K562 (cell line): Measurements from ENCODE around the gene SKOR1. TPM values are rescaled to one million over a fixed set of nuclear protein-coding genes. Genes with fewer than 3 reads are reported as not detected.
A peak's percentile ranks its signal among the peaks of the same experiment; 100 is the strongest.

ENCODE experiments used
- ELF2 ChIP-seq: fragments of 250-450 bp; sonication (Bioruptor Pico); IDR thresholded peaks from 2 replicates; pipeline ENCODE4 v1.5.0; 2021; ENCODE audit warnings: mild to moderate bottlenecking
- FOXM1 ChIP-seq, 2 experiments: fragments of 450-650 bp in 1 of 2; sonication (generic) in 1 of 2; formaldehyde crosslinking in 1 of 2; IDR thresholded peaks; 2 replicates each; pipeline versions ENCODE4 v1.6.1 to v1.9.0; 2017 to 2022; ENCODE audit warnings: low read depth in 2 of 2, mild to moderate bottlenecking in 2 of 2, missing genetic modification reagents in 1 of 2, moderate library complexity in 1 of 2
- GABPB2 ChIP-seq: fragments of 250-450 bp; sonication (Bioruptor Pico); conservative IDR thresholded peaks from 2 replicates; pipeline ENCODE4 v1.5.1; 2021; ENCODE audit warnings: mild to moderate bottlenecking
- GATAD2A ChIP-seq: fragments of 450-650 bp; IDR thresholded peaks from 2 replicates; pipeline ENCODE4 v1.6.1; 2017
- HOXB6 ChIP-seq: fragments of 250-450 bp; sonication (Bioruptor Pico); IDR thresholded peaks from 2 replicates; pipeline ENCODE4 v1.5.1; 2022; ENCODE audit warnings: mild to moderate bottlenecking, borderline replicate concordance
- KDM1A ChIP-seq, 2 experiments: fragments of 450-650 bp; IDR thresholded peaks; 2 replicates each; pipeline ENCODE4 v1.6.1; 2016; ENCODE audit warnings: mild to moderate bottlenecking in 2 of 2
- KLF10 ChIP-seq: fragments of 250-450 bp; sonication (Bioruptor Pico); IDR thresholded peaks from 2 replicates; pipeline ENCODE4 v1.6.1; 2021; ENCODE audit warnings: matching md5 sums
- NCOA1 ChIP-seq: fragments of 450-650 bp; IDR thresholded peaks from 2 replicates; pipeline ENCODE4 v1.6.1; 2016; ENCODE audit warnings: low read depth
- POLR2B ChIP-seq: fragments of 450-650 bp; IDR thresholded peaks from 2 replicates; pipeline ENCODE4 v1.6.1; 2018; ENCODE audit warnings: low read depth; ENCODE audit not compliant: partially characterized antibody
- SAP30 ChIP-seq: fragments of 200-600 bp; sonication (generic); IDR thresholded peaks from 2 replicates; pipeline ENCODE4 v1.6.1; 2012; ENCODE audit warnings: borderline replicate concordance, low read depth, mild to moderate bottlenecking, moderate library complexity, low read length, control low read depth, inconsistent platforms; ENCODE audit not compliant: insufficient read depth, poor library complexity, severe bottlenecking
- SRSF3 ChIP-seq: fragments of 200-400 bp; formaldehyde crosslinking; IDR thresholded peaks from 2 replicates; pipeline ENCODE4 v1.6.1; 2016; ENCODE audit warnings: mild to moderate bottlenecking, low read length, moderate library complexity; ENCODE audit not compliant: insufficient read depth
- ZNF165 ChIP-seq: fragments of 250-450 bp; sonication (Bioruptor Pico); IDR thresholded peaks from 2 replicates; pipeline ENCODE4 v1.4.0; 2020; ENCODE audit warnings: borderline replicate concordance
- ZNF184 ChIP-seq: sonication (generic); formaldehyde crosslinking; IDR thresholded peaks from 2 replicates; pipeline ENCODE4 v1.5.0; 2020; ENCODE audit warnings: missing genetic modification reagents
- ZNF263 ChIP-seq: sonication (generic); formaldehyde crosslinking; IDR thresholded peaks from 2 replicates; pipeline ENCODE4 v1.8.0; 2022; ENCODE audit warnings: mild to moderate bottlenecking, missing genetic modification reagents, borderline replicate concordance
- ZNF583 ChIP-seq: fragments of 250-450 bp; sonication (Bioruptor Pico); IDR thresholded peaks from 2 replicates; pipeline ENCODE4 v1.4.0; 2020
- ZNF696 ChIP-seq: fragments of 250-450 bp; sonication (Bioruptor Pico); conservative IDR thresholded peaks from 2 replicates; pipeline ENCODE4 v1.4.0; 2020; ENCODE audit warnings: mild to moderate bottlenecking, moderate library complexity
- polyA plus RNA-seq, 8 experiments: library from polyadenylated mRNA; depleted of rRNA in 4 of 8; stranded (reverse) in 5 of 8; unstranded in 3 of 8; fragments of >200 nt; fragmentation: Nextera tagmentation in 2 of 8; fragmentation: Illumina TruSeq in 1 of 8; extraction: Ambion mirVana in 2 of 8; extraction: Trizol in 1 of 8; gene quantifications; 2 replicates each; pipeline versions ENCODE4 v1.2.1 to v1.2.3, GENCODE V29; 2011 to 2014; ENCODE audit warnings: inconsistent platforms in 1 of 8, missing spikeins in 1 of 8
- total RNA-seq, 7 experiments: library from RNA; depleted of rRNA in 6 of 7; stranded (reverse); fragments of >200 nt in 6 of 7; fragmentation: Illumina TruSeq in 2 of 7; extraction: Trizol in 2 of 7; gene quantifications; 2 replicates each; pipeline versions ENCODE4 v1.2.1 to v1.2.3, GENCODE V29; 2011 to 2021; ENCODE audit warnings: low replicate concordance in 1 of 7
- TF ChIP-seq, protein P1 (sequence below): fragments of 450-650 bp; formaldehyde crosslinking; IDR thresholded peaks from 2 replicates; pipeline ENCODE4 v1.4.0; 2020; ENCODE audit warnings: mild to moderate bottlenecking, moderate library complexity
- TF ChIP-seq, protein P2 (sequence below): fragments of 450-650 bp; IDR thresholded peaks from 2 replicates; pipeline ENCODE4 v1.6.1; 2018; ENCODE audit not compliant: partially characterized antibody
- TF ChIP-seq, protein P3 (sequence below): fragments of 200-800 bp; sonication (Bioruptor generic); IDR thresholded peaks from 2 replicates; pipeline ENCODE4 v1.6.1; 2016; ENCODE audit warnings: missing genetic modification characterization, missing compliant biosample characterization

Gene SKOR1
- total and polyA plus RNA-seq, 9 of the 15 experiments (the other 6 are each of a cell fraction or from before 2014, with no cell fraction given), result 0.04 to 0.41 (median 0.09) TPM; not detected in 3

DNA sequence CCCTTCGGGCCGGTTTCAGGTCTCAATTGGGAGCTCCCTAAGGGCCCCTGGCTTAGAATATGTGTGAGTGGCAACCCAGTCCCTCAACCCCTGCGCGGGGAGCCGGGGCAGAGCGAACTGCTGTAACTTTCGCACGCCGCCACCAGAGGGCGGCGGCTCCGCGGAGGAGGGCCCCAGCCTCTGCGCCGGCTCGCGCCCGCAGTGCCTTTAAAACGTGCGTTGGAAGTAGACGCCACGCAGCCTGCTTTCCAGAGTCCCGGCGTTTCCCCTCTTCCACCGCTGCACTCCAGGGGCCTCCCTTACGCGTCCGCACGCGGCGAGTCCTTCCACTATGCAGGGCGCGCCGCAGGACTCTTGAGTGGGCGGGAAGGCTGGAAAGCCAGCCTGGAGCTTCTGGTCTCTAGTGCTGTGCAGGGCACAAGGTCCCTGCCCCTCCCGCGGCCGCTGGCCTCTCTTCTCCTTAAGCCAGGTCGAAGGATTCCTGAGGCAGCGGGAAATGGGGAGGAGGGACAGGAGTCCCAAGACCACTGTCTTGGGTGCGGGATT lies 38.2 kb downstream of the SKOR1 start (continued):
- TF ChIP-seq ZNF184 (CRISPR knock-in tag) (no peak), GATAD2A (peak; percentile 35; the same call in 1 of the 2 replicates), ZNF263 (CRISPR knock-in tag) (peak; percentile 50; the same call in 1 of the 2 replicates), ELF2 (CRISPR knock-in tag) (no peak; the same call in 1 of the 2 replicates), KDM1A (IDR thresholded peaks at IDR 0.05) (no peak), POLR2B (no peak), FOXM1 (IDR thresholded peaks at IDR 0.05; ENCODE audit: low read depth) (no peak), FOXM1 (CRISPR knock-in tag; IDR thresholded peaks at IDR 0.05; ENCODE audit: low read depth) (0 out of 2 replicates have a peak, but pooled peaks have one; percentile 66), KLF10 (CRISPR knock-in tag) (no peak), SAP30 (no peak), SRSF3 (no peak), ZNF696 (CRISPR knock-in tag) (no peak), ZNF583 (CRISPR knock-in tag) (no peak), ZNF165 (CRISPR knock-in tag) (no peak; the same call in 1 of the 2 replicates), GABPB2 (CRISPR knock-in tag) (no peak), NCOA1 (no peak), HOXB6 (CRISPR knock-in tag) (no peak)
- TF ChIP-seq, protein P1, sequence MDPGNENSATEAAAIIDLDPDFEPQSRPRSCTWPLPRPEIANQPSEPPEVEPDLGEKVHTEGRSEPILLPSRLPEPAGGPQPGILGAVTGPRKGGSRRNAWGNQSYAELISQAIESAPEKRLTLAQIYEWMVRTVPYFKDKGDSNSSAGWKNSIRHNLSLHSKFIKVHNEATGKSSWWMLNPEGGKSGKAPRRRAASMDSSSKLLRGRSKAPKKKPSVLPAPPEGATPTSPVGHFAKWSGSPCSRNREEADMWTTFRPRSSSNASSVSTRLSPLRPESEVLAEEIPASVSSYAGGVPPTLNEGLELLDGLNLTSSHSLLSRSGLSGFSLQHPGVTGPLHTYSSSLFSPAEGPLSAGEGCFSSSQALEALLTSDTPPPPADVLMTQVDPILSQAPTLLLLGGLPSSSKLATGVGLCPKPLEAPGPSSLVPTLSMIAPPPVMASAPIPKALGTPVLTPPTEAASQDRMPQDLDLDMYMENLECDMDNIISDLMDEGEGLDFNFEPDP, result no peak
- TF ChIP-seq, protein P2, sequence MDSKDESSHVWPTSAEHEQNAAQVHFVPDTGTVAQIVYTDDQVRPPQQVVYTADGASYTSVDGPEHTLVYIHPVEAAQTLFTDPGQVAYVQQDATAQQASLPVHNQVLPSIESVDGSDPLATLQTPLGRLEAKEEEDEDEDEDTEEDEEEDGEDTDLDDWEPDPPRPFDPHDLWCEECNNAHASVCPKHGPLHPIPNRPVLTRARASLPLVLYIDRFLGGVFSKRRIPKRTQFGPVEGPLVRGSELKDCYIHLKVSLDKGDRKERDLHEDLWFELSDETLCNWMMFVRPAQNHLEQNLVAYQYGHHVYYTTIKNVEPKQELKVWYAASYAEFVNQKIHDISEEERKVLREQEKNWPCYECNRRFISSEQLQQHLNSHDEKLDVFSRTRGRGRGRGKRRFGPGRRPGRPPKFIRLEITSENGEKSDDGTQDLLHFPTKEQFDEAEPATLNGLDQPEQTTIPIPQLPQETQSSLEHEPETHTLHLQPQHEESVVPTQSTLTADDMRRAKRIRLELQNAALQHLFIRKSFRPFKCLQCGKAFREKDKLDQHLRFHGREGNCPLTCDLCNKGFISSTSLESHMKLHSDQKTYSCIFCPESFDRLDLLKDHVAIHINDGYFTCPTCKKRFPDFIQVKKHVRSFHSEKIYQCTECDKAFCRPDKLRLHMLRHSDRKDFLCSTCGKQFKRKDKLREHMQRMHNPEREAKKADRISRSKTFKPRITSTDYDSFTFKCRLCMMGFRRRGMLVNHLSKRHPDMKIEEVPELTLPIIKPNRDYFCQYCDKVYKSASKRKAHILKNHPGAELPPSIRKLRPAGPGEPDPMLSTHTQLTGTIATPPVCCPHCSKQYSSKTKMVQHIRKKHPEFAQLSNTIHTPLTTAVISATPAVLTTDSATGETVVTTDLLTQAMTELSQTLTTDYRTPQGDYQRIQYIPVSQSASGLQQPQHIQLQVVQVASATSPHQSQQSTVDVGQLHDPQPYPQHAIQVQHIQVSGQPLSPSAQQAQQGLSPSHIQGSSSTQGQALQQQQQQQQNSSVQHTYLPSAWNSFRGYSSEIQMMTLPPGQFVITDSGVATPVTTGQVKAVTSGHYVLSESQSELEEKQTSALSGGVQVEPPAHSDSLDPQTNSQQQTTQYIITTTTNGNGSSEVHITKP, result no peak
- TF ChIP-seq, protein P3, sequence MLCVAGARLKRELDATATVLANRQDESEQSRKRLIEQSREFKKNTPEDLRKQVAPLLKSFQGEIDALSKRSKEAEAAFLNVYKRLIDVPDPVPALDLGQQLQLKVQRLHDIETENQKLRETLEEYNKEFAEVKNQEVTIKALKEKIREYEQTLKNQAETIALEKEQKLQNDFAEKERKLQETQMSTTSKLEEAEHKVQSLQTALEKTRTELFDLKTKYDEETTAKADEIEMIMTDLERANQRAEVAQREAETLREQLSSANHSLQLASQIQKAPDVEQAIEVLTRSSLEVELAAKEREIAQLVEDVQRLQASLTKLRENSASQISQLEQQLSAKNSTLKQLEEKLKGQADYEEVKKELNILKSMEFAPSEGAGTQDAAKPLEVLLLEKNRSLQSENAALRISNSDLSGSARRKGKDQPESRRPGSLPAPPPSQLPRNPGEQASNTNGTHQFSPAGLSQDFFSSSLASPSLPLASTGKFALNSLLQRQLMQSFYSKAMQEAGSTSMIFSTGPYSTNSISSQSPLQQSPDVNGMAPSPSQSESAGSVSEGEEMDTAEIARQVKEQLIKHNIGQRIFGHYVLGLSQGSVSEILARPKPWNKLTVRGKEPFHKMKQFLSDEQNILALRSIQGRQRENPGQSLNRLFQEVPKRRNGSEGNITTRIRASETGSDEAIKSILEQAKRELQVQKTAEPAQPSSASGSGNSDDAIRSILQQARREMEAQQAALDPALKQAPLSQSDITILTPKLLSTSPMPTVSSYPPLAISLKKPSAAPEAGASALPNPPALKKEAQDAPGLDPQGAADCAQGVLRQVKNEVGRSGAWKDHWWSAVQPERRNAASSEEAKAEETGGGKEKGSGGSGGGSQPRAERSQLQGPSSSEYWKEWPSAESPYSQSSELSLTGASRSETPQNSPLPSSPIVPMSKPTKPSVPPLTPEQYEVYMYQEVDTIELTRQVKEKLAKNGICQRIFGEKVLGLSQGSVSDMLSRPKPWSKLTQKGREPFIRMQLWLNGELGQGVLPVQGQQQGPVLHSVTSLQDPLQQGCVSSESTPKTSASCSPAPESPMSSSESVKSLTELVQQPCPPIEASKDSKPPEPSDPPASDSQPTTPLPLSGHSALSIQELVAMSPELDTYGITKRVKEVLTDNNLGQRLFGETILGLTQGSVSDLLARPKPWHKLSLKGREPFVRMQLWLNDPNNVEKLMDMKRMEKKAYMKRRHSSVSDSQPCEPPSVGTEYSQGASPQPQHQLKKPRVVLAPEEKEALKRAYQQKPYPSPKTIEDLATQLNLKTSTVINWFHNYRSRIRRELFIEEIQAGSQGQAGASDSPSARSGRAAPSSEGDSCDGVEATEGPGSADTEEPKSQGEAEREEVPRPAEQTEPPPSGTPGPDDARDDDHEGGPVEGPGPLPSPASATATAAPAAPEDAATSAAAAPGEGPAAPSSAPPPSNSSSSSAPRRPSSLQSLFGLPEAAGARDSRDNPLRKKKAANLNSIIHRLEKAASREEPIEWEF (CRISPR knock-in tag), result no peak
